K562 (cell line): ENCODE measurements around the gene PRRT1. TPM values are rescaled to one million over a fixed set of nuclear protein-coding genes. Genes with fewer than 3 reads are reported as not detected.

Experiments
- ATAC-seq: fragments of 200-7000 bp; cut with Tn5 transposase; 3 replicates; pipeline ENCODE4 v1.9.1; 2020; ENCODE audit warnings: moderate library complexity
- BruUV-seq: library from RNA; stranded (reverse); fragments of 400-500 nt; replicated peaks from 2 replicates; lab custom pipeline; 2021; lab: Mats Ljungman, UMichigan
- CTCF ChIA-PET: fragments of 300-600 bp; formaldehyde crosslinking; extraction: SDS; loops from one replicate; lab custom pipeline; 2021; ENCODE audit warnings: low intra/inter-chr PET ratio; lab: Yijun Ruan, JAX
- POLR2A ChIA-PET: fragments of 300-600, 350-650 bp; sonication (Branson Sonifier 250); formaldehyde crosslinking; extraction: SDS; loops from one replicate; lab custom pipeline; 2021; ENCODE audit warnings: antibody characterized with exemption, inconsistent platforms; lab: Yijun Ruan, JAX
- DNase-seq, 4 experiments: peaks; one replicate each; pipeline versions ENCODE4 v3.0.0 to v3.0.0-alpha.2; 2011 to 2018; ENCODE audit warnings: low spot score in 3 of 4, mixed read lengths in 3 of 4; ENCODE audit errors: extremely low read depth in 1 of 4
- FAIRE-seq: peaks from 2 replicates; lab custom pipeline; 2011; peaks lifted over from hg19 to GRCh38; lab: Jason Lieb, UNC
- H2AFZ ChIP-seq: 2 replicates; pipeline ENCODE4 v1.6.0; 2011; ENCODE audit warnings: low read depth, low read length, control low read depth, inconsistent platforms
- H3K27ac ChIP-seq: fragments of 200-600 bp; 3 replicates; pipeline ENCODE4 v1.8.0; 2011; ENCODE audit warnings: low read depth, mild to moderate bottlenecking, control low read depth, inconsistent platforms, low read length, moderate library complexity, mixed read lengths; ENCODE audit errors: extremely low read depth
- H3K27me3 ChIP-seq, 2 experiments: fragments of 300-600 bp in 1 of 2; 2 replicates in 1 of 2; 3 replicates in 1 of 2; pipeline versions ENCODE4 v1.6.0 to v1.8.0; 2011; ENCODE audit warnings: inconsistent platforms in 2 of 2, low read length in 2 of 2, mild to moderate bottlenecking in 1 of 2, mixed read lengths in 1 of 2, moderate library complexity in 1 of 2; ENCODE audit not compliant: control insufficient read depth in 2 of 2, insufficient read depth in 2 of 2
- H3K36me3 ChIP-seq: fragments of 300-600 bp; 3 replicates; pipeline ENCODE4 v1.8.0; 2011; ENCODE audit warnings: mild to moderate bottlenecking, low read length, inconsistent platforms; ENCODE audit not compliant: control insufficient read depth, insufficient read depth
- H3K4me1 ChIP-seq, 2 experiments: fragments of 200-600 bp in 1 of 2; replicated peaks in 1 of 2; 2 replicates in 1 of 2; 3 replicates in 1 of 2; pipeline versions ENCODE4 v1.5.1 to v1.8.0; 2011; ENCODE audit warnings: inconsistent platforms in 2 of 2, low read length in 2 of 2, mild to moderate bottlenecking in 1 of 2, mixed read lengths in 1 of 2, moderate library complexity in 1 of 2; ENCODE audit not compliant: control insufficient read depth in 2 of 2, insufficient read depth in 2 of 2
- H3K4me2 ChIP-seq: 2 replicates; pipeline ENCODE4 v1.6.1; 2011; ENCODE audit warnings: low read length, control low read depth, inconsistent platforms, mixed read lengths; ENCODE audit not compliant: insufficient read depth
- H3K4me3 ChIP-seq: fragments of 200-600 bp; sonication (generic), shearing (Covaris generic); 2 replicates; pipeline ENCODE4 v1.5.1; 2016; ENCODE audit warnings: control low read depth, inconsistent platforms
- H3K79me2 ChIP-seq: fragments of 200-600 bp; 3 replicates; pipeline ENCODE4 v1.8.0; 2011; ENCODE audit warnings: low read length, inconsistent platforms; ENCODE audit not compliant: control insufficient read depth, insufficient read depth
- H3K9ac ChIP-seq, 2 experiments: 2 replicates each; pipeline versions ENCODE4 v1.6.0 to v1.6.1; 2011; ENCODE audit warnings: low read depth in 2 of 2, low read length in 2 of 2, control low read depth in 1 of 2, inconsistent platforms in 1 of 2, mild to moderate bottlenecking in 1 of 2, mixed read lengths in 1 of 2; ENCODE audit not compliant: insufficient read depth in 1 of 2
- H3K9me1 ChIP-seq: one replicate; pipeline ENCODE4 v1.6.0; 2011; ENCODE audit warnings: inconsistent platforms, mild to moderate bottlenecking, low read length, moderate library complexity; ENCODE audit not compliant: control insufficient read depth, insufficient read depth
- H3K9me3 ChIP-seq: replicated peaks from 2 replicates; pipeline ENCODE4 v1.5.1; 2011; ENCODE audit warnings: low read depth, low read length, inconsistent platforms; ENCODE audit not compliant: control insufficient read depth, insufficient read depth
- H4K20me1 ChIP-seq: replicated peaks from 2 replicates; pipeline ENCODE4 v1.6.1; 2011; ENCODE audit warnings: low read length, inconsistent platforms, mixed read lengths; ENCODE audit not compliant: control insufficient read depth, insufficient read depth
- ARID2 ChIP-seq: fragments of 450-650 bp; IDR thresholded peaks from 2 replicates; pipeline ENCODE4 v1.6.1; 2017; ENCODE audit warnings: antibody characterized with exemption, mild to moderate bottlenecking
- EZH2 ChIP-seq: IDR thresholded peaks from 2 replicates; pipeline ENCODE4 v1.6.1; 2012; ENCODE audit warnings: low read depth, mild to moderate bottlenecking, inconsistent platforms, low read length, borderline replicate concordance
- GABPB2 ChIP-seq: fragments of 250-450 bp; sonication (Bioruptor Pico); conservative IDR thresholded peaks from 2 replicates; pipeline ENCODE4 v1.5.1; 2021; ENCODE audit warnings: mild to moderate bottlenecking
- MCM2 ChIP-seq: fragments of 450-650 bp; IDR thresholded peaks from 2 replicates; pipeline ENCODE4 v1.6.1; 2017; ENCODE audit warnings: low read depth, mild to moderate bottlenecking
- MTF1 ChIP-seq: fragments of 250-450 bp; sonication (Bioruptor Pico); IDR thresholded peaks from 2 replicates; pipeline ENCODE4 v1.9.0; 2021; ENCODE audit warnings: moderate library complexity, mild to moderate bottlenecking, inconsistent platforms, borderline replicate concordance
- PREB ChIP-seq: sonication (generic); formaldehyde crosslinking; IDR thresholded peaks from 2 replicates; pipeline ENCODE4 v1.8.1; 2023; ENCODE audit warnings: mild to moderate bottlenecking, missing genetic modification reagents
- RNF2 ChIP-seq: sonication (generic); IDR thresholded peaks from 2 replicates; pipeline ENCODE4 v1.6.1; 2016
- ZBTB43 ChIP-seq: sonication (generic); formaldehyde crosslinking; IDR thresholded peaks from 2 replicates; pipeline ENCODE4 v1.8.0; 2023; ENCODE audit warnings: mild to moderate bottlenecking, missing genetic modification reagents
- ZNF57 ChIP-seq: fragments of 450-650 bp; formaldehyde crosslinking; IDR thresholded peaks from 2 replicates; pipeline ENCODE4 v1.4.0; 2020; ENCODE audit warnings: mild to moderate bottlenecking, moderate library complexity
- WGBS: fragments of 100-300 bp; shearing (Covaris generic); methylation state at CpG from one replicate; pipeline ENCODE4 v1.1.6; 2016; ENCODE audit warnings: low coverage, mixed read lengths; ENCODE audit not compliant: insufficient coverage; ENCODE audit errors: missing lambda C conversion rate; 5-methylcytosine and 5-hydroxymethylcytosine counted together
- in situ Hi-C: fragments of 300-500 bp; cut with MboI; formaldehyde crosslinking; loops from 4 replicates; pipeline ENCODE4 v1.15.0; 2018; ENCODE audit warnings: inconsistent platforms, mixed read lengths
- intact Hi-C: fragments of 100-400 bp; cut with micrococcal nuclease; formaldehyde crosslinking; loops from 2 replicates; pipeline ENCODE4 v1.14.2; 2022
- polyA plus RNA-seq, 8 experiments: library from polyadenylated mRNA; depleted of rRNA in 4 of 8; stranded (reverse) in 5 of 8; unstranded in 3 of 8; fragments of >200 nt; fragmentation: Nextera tagmentation in 2 of 8; fragmentation: Illumina TruSeq in 1 of 8; extraction: Ambion mirVana in 2 of 8; extraction: Trizol in 1 of 8; gene quantifications; 2 replicates each; pipeline versions ENCODE4 v1.2.1 to v1.2.3, GENCODE V29; 2011 to 2014; ENCODE audit warnings: inconsistent platforms in 1 of 8, missing spikeins in 1 of 8
- total RNA-seq, 7 experiments: library from RNA; depleted of rRNA in 6 of 7; stranded (reverse); fragments of >200 nt in 6 of 7; fragmentation: Illumina TruSeq in 2 of 7; extraction: Trizol in 2 of 7; gene quantifications; 2 replicates each; pipeline versions ENCODE4 v1.2.1 to v1.2.3, GENCODE V29; 2011 to 2021; ENCODE audit warnings: low replicate concordance in 1 of 7
- TF ChIP-seq, protein P1 (sequence below), 2 experiments: fragments of 450-650 bp in 1 of 2; IDR thresholded peaks; 2 replicates each; pipeline ENCODE4 v1.6.1; 2011 to 2017; ENCODE audit warnings: low read depth in 2 of 2, antibody characterized with exemption in 1 of 2, borderline replicate concordance in 1 of 2, low read length in 1 of 2, mild to moderate bottlenecking in 1 of 2, mixed read lengths in 1 of 2; ENCODE audit not compliant: control insufficient read depth in 1 of 2
- TF ChIP-seq, protein P2 (sequence below), 2 experiments: fragments of 450-650 bp; conservative IDR thresholded peaks; 2 replicates each; pipeline ENCODE4 v1.6.1; 2017; ENCODE audit warnings: mild to moderate bottlenecking in 2 of 2, moderate library complexity in 2 of 2

Gene PRRT1
- total and polyA plus RNA-seq, 9 of the 15 experiments (the other 6 are each of a cell fraction or from before 2014, with no cell fraction given): 0.14 to 3.5 (median 0.41) TPM

GRCh38 chr6:32176476-32177182 is 24.9 kb upstream of the PRRT1 start:
- no TSS peak for BruUV-seq
- FAIRE-seq (peak; percentile 6), DNase-seq (peak in 3 of 4 experiments; percentile 33 to 58 (median 50)), ATAC-seq (no peak)
- intact Hi-C loops: loop anchor here (1.0 to 10.0 kb wide), 4 partner anchors 19 to 512 kb away; partner anchors contain the start of genes C6orf47, CSNK2B, FKBPL and GPANK1
- H3K36me3 ChIP-seq: peaks cover 37% of the 10 kb centered on the region; the same call in 2 of the 3 replicates
- peaks cover 7% of the 10 kb centered on the region for H3K9me1 ChIP-seq
- H4K20me1 ChIP-seq: no peaks in the 10 kb centered on the region
- H3K4me2 ChIP-seq: peak overlapping the region; percentile 100
- POLR2A ChIA-PET: interaction anchor here (0.7 to 4.5 kb wide), 14 partner anchors 8 to 336 kb away, joined by 3 to 30 read pairs (median 4); partner anchors contain the start of genes ATF6B, EGFL8, FKBPL and PBX2
- H3K4me3 ChIP-seq: peak overlapping the region; percentile 88
- CTCF ChIA-PET: no interaction called here
- H3K9ac ChIP-seq: peak overlapping the region; percentile 83 to 86; a peak in 3 of 4 replicates
- WGBS: 21% methylated on average over 5 of the region's 5 CpGs
- in situ Hi-C loops: no loop called here
- H3K27me3 ChIP-seq: no peaks in the 10 kb centered on the region
- H3K9me3 ChIP-seq: no peaks in the 10 kb centered on the region
- peaks cover 27 to 56% of the 10 kb centered on the region in 2 experiments for H3K4me1 ChIP-seq
- peaks cover 74% of the 10 kb centered on the region for H3K79me2 ChIP-seq
- H3K27ac ChIP-seq: peak overlapping the region; percentile 94
- peak overlapping the region; percentile 92 for H2AFZ ChIP-seq
- TF ChIP-seq ZBTB43 (CRISPR knock-in tag) (no peak), GABPB2 (CRISPR knock-in tag) (no peak), PREB (no peak), RNF2 (no peak), ARID2 (peak; percentile 76), EZH2 (no peak), MTF1 (CRISPR knock-in tag) (0 out of 2 replicates have a peak, but pooled peaks have one; percentile 40), ZNF57 (0 out of 2 replicates have a peak, but pooled peaks have one; percentile 70), MCM2 (no peak)
- TF ChIP-seq, protein P1, sequence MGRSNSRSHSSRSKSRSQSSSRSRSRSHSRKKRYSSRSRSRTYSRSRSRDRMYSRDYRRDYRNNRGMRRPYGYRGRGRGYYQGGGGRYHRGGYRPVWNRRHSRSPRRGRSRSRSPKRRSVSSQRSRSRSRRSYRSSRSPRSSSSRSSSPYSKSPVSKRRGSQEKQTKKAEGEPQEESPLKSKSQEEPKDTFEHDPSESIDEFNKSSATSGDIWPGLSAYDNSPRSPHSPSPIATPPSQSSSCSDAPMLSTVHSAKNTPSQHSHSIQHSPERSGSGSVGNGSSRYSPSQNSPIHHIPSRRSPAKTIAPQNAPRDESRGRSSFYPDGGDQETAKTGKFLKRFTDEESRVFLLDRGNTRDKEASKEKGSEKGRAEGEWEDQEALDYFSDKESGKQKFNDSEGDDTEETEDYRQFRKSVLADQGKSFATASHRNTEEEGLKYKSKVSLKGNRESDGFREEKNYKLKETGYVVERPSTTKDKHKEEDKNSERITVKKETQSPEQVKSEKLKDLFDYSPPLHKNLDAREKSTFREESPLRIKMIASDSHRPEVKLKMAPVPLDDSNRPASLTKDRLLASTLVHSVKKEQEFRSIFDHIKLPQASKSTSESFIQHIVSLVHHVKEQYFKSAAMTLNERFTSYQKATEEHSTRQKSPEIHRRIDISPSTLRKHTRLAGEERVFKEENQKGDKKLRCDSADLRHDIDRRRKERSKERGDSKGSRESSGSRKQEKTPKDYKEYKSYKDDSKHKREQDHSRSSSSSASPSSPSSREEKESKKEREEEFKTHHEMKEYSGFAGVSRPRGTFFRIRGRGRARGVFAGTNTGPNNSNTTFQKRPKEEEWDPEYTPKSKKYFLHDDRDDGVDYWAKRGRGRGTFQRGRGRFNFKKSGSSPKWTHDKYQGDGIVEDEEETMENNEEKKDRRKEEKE (IDR thresholded peaks at IDR 0.05; ENCODE audit: borderline replicate concordance in 1 of 2, control insufficient read depth in 1 of 2, low read depth in 2 of 2, low read length in 1 of 2): no peak; a peak in 1 of 4 replicates
- TF ChIP-seq, protein P2, sequence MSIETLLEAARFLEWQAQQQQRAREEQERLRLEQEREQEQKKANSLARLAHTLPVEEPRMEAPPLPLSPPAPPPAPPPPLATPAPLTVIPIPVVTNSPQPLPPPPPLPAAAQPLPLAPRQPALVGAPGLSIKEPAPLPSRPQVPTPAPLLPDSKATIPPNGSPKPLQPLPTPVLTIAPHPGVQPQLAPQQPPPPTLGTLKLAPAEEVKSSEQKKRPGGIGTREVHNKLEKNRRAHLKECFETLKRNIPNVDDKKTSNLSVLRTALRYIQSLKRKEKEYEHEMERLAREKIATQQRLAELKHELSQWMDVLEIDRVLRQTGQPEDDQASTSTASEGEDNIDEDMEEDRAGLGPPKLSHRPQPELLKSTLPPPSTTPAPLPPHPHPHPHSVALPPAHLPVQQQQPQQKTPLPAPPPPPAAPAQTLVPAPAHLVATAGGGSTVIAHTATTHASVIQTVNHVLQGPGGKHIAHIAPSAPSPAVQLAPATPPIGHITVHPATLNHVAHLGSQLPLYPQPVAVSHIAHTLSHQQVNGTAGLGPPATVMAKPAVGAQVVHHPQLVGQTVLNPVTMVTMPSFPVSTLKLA (conservative IDR thresholded peaks at IDR 0.05): 0 out of 4 replicates have a peak, but pooled peaks of 1 of the 2 experiments have one; percentile 43
